HG03442 (cell line): Measurements from ENCODE around the gene ERC1.

ENCODE experiments used
- ATAC-seq: cut with Tn5 transposase; IDR thresholded peaks from one replicate; pipeline ENCODE4 v1.9.1; 2021; ENCODE audit warnings: mild to moderate bottlenecking, moderate library complexity; ENCODE audit not compliant: unreplicated experiment

The ERC1 gene

DNA sequence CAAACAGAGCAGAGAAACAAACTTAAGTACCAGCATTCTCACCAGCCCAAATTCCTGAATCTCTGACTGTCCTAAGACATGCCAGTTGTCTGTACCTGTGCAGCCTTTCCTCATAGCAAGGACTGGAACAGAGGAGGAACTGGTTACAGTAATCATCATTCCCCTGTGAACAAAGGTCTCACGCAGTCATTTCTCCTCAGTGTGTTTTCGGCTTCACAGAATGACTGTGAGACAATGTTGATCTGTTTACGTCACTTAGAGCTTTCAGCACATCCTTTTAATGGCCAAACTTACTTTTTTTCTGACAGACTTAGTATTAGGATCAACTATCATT is 434.3 kb downstream of the ERC1 start:
- ATAC-seq: no peak

DNA sequence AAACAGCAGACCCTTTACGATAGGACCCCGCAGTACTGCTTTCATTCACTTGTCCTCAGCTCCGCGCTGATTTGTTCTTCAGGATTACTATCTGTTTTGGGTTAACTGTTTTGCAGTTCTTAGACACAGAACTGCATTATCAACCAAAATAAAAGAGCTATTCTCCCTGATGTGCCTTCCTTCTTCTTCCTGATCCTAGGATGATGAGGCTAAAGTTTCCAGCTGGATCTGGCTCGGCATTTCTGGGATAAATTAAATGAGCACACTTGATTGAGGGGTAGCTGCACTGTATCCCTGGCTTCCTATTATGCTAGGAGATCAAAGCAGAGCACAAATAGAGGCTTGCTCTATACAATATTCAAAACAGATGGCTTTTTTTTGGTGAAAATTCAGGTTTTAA is 437.6 kb downstream of the ERC1 start:
- no peak for ATAC-seq

DNA sequence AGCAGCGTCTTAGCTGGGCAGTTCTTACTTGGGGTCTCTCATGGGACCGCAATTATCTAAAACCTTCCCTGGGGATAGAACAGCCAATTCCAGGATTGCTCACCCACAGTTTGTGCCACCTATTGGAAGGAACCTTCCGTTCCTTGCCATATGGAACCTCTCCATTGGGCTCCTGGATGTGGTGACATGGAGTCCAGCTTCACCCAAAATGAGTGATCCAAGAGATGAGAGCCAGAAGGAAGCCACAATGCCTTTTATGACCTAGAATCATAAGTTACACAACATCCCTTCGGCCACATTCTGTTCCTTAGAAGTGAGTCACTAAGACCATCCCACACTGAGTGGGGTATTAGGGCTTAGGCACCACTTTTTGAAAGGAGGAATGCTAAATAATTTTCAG is 439.0 kb downstream of the ERC1 start:
- no peak for ATAC-seq

DNA sequence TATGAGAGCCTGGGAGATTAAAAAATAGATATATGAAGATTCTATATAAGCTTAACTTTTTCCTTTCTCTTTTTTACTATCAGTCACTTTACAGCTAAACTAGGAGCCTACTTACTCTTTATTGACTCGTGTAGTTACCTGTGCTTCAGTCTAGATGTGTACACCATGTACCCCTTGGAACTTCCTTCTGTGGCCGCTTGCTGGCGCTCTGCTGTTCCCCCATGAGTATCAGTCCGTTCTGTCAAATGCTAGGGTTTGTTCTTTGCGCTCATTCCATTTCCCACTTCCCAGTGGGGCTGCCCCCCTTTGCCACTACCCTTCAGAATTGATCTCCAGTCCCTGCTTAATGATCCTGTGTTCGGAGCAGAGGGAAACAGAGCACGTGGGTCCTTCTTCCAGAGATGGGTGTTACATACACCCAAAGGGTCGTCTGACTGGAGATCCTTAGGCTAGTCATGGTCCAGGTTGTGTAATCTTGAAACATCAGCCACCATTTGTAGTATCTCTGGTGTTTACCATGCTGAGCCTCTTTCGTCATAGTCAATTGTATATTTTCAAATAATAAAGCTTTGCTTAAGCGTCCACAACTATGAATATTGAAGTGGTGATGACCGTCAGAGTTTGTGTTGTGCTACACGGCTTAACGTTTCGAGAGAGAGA is 443.4 kb downstream of the ERC1 start:
- ATAC-seq: no peak

DNA sequence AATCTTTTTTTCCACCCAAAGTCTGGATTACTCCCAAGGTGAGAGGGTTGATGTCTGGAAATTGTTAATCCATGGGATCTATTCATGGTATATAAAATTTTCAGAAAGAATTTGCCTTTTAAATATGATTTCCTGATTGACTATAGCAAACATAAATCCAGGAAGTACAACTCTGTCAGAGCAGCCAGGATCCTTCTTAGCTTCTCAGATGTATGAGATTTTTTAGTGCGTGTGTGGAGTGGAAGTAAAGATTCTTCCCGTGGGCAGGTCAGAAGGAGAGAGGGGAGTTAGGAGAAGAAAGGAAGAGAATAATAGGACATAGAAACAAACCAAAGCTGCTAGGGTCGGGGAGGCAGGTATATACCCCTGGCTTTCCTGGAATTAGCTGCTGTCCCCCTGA is 444.0 kb downstream of the ERC1 start:
- no peak for ATAC-seq

DNA sequence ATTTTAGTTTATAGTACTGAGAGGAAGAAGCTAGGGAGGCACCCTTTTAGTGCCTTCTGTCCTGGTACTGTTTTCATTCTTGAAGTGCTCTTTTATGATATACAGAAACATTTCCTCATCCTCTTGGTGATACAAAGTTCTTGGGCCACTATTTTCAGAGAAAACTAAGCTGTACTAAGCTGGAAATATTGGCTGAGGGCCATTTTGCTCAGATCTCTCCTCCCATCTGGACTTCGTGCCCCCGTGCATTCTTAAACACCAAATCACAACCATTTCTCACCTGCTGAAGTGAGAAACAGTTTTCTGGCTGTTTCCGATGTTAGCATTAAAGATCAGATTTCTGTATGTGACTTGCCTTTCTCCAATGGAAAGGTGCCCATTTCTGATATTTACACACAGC is 444.4 kb downstream of the ERC1 start:
- no peak for ATAC-seq

DNA sequence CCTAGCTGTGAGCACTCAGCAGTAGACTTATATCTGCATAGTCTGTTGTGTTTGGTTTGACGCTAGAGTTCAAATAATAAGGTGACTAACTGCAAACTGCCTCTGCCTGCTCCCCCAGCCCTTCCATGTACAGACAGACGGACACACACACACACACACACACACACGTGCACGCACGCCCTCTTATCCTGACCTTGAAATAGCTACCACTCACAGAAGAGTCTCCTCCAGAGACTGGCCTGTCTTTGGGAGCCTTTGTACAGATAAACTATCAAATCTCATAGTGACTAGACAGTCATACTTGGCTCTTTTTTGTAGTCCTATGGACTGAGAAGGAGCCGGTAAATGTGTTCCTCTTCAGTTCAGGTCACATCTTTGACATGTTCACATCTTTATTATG is 445.0 kb downstream of the ERC1 start:
- ATAC-seq: no peak

DNA sequence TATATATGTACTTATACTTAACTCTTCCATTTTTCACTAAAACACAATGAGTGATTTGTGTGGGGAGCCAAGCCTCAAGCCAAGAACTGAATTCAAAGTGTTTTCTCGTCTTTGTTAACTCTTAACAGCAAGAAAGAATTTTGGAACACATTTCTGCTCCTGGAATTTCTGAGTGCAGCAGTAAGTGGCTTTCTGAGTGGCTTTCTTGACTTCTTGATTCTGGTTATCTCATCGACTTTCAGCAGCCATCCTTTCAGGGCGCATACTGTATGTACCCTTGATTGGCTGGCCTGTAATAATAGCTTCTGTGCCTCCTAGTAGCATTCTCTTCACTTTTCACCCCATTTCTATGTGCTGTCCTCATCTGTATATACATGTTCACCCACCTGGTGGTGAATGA is 446.0 kb downstream of the ERC1 start:
- ATAC-seq: no peak

DNA sequence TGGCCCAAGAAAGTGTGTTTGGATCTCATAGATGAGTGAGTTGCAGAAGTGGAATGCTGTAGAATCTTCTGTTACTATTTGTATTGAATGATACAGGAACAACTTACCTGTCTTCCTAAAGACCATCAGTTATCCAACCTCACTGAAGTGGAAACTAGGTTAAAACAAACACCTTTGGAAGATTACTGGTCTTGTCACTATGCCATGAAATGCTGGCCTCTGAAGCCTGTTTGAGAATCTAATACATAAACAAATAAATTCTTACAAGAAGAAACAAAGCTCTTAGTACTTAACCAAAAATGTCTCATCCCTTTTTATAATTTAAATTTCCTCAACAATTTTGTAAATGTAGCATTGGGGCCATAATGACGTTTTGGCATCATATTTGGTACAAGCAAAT is 448.2 kb downstream of the ERC1 start:
- no peak for ATAC-seq

DNA sequence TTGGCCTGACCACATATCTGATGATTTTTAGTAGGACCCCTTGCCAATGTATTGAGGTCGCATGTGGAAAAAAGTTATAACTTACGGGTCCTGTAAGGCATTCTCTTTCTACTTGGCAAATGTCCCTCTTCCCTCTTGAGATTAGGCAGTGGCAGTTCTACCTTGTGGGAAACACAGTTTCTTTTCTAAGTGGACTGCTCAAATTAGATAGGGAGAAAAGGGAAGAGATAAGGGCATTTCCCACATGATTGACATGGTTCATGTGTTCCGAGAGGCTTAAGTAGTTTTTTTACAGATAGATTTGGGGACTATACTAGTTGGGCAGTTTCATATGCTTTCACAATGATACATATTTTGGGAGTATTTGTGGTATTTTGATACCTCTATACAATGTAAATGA is 448.7 kb downstream of the ERC1 start:
- ATAC-seq: no peak

DNA sequence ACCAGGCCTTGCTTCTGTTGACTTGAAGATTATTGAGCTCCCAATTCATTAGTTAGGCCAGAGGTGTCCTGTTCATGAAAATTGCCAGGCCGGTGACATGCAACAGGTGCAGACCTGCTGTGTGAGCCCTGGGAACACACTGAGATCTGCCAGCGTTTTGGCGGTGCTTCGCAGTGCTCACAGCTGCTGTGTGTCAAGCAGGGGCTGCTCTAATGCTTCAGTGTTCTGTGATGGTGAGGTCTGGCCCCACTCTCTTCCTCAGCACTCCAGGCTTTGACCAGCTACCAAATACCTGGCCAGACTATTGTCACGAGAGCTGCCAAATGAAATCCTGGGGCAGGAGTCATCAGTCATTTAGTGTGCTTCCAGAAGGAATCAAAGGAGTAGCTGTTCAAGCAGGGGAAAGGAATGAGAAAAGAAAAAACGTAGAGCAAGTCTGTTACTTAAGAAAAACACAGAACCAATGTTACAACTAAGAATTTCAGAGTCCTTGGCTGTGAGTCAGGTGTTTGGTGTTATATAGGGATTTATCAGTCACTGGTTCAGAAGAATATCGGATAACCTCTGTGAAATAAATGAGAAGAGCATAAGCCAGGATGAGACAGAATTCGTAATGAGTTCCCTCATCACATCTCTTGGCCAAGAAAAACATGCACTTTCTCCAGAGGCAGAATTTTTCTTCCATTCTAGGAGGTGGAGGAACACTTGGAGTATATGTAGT is 452.6 kb downstream of the ERC1 start:
- no peak for ATAC-seq

DNA sequence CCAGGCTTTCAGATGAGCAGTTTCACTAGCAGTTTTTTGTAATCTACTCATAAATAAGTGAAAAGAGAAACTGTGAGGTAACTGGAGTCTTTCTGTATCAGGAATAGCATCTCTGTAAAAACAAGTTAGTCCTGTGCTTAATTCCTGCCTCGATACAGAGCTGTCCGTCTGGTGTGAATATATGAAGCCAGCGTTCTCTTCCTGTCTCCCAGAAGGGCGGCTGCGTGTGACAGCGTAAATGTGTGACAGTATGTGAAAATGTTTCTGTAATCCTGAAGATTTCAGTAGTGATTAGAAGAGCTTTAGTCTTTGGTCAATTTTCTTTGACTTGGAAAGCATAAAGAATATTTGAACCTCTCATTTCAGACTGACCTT is 453.1 kb downstream of the ERC1 start:
- ATAC-seq: no peak

DNA sequence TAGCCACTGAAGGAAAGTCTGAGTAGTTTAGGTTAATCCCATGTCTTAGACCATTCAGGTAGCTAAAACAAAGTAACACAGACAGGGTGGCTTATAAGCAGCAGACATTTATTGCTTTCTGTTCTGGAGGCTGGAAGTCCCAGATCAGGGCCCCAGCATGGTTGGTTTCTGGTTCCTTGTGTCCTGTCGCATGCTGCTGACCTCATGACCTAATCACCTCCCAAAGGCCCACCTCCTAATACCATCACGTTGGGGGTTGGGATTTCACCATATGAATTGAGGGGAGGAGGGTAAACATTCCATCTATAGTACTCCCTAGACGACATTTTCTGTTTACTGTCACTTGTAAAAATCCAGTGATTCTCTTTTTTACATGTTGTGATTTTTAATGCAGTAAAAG is 454.8 kb downstream of the ERC1 start:
- ATAC-seq: no peak

DNA sequence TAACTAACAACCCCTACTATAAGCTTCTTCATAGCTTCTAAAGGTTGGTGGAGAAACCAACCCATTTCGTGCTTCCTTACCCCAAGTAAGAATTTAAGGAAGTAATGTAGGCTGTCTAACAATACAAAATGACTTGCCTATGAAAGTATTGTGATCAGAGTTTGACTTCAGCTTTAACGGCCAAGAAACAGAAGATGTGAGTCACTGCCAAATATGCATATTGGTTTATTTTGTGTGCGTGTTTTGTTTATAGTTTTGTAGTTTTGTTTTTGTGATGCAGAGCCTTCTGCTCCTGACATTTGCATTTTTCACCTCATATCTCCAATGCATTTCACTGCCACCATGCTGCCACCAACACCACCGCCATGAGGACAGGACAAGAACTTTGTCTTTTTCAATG is 457.3 kb downstream of the ERC1 start:
- no peak for ATAC-seq

DNA sequence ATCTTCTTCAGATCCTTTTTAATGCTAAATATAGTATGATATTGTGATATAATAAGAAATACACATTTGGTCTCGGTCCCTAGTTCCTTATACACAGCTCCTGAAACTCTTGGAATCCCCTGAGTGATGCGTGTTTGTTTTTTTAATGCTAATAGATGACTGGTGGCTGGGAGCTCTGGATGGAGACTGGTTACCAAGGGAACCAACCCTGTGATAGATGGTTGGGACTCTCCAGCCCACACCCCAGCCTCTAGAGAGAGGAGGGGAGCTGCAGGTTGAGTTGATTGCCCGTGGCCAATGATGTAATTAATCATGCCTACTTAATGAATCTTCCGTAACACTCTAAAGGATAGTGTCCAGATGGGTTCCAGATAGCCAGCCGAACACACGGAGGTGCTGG is 462.8 kb downstream of the ERC1 start:
- no peak for ATAC-seq

DNA sequence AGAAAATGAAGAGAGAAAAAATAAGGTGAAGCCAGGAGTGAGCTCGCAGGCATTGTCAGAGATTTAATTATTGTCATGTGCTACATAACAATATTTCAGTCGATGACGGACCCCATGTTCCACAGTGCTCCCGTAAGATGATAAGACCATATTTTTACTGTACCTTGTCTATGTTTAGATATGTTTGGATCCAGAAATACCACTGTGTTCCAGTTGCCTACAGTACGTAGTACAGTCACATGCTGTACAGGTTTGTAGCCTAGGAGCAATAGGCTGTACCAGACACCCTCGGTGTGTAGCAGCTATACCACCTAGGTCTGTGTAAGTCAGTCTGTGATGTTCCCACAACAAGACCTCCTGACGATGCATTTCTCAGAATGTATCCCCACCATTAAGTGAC is 465.9 kb downstream of the ERC1 start:
- no peak for ATAC-seq

DNA sequence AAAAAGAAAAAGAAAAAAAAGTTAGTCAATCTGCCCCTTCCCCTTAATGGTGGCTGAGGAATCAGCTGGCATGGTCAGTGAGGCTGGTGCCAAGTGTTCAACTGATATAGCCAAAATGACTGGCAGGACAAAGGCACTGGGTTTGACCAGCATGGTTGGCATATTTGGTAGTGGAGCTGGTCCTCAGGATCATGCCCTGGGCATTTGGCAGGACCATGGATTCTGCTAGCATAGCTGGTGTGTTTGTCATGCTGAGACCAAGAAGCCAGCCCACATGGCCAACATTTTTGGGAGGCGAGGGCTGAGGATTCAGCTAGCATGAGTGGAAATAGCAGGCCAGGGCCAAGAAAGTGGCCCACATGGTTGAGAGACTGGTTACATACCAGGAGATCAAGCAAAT is 466.9 kb downstream of the ERC1 start:
- no peak for ATAC-seq

DNA sequence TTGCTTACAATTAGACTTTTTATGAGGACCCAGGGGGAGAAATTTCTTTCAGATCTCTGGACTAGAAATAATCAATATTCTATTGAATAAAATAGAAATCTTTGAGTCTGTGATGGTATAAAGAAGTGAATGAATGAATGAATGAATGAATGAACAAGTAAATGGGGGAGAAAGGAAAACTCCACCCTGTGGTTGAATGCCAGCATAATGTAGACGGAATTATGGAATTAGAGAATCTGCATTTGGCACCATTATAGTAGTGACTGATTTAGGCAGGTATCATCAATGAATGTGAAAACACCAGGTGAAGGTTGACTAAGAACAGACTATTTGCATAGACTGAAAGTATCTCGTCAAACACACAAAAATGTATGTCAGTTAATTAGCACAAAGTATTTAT is 468.3 kb downstream of the ERC1 start:
- no peak for ATAC-seq

DNA sequence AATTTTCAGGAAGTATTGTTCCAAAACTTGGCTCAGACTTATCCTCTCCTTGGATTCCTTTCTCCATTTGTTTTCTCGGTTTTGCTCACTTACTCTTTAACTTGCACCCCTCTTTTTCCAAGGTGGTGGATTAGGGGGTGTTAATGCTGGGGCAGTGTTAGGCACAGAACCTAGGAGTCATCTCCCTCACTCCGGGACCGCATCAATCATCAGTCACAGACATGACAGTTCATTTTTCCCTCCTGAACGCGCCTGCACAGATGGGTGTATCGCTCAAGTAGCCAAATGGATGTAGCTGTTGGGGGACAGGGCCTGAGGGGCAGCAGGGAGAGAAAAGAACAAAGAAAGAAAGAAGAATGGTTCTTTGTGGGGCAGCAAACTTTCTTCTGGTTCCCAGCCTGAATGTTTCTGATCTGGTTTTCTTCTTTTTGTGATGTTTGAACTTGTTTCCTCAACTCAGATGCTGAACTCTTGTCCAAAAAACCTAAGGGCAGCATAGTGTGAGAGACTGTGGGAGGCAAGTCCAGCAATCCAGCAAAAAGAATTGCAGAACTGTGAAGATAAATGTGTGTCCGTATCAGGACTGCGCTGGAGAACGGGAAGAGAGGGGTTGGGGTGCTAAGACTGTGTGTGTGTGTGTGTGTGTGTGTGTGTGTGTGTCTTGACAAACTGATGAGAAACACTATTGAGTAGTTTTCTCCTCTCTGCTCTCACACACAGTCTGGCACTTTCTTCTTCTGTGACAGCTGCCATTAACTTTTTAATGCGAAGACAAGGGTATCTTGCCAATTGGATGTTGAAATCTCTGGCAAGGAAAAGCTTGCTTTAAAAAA is 472.3 kb downstream of the ERC1 start:
- no peak for ATAC-seq

DNA sequence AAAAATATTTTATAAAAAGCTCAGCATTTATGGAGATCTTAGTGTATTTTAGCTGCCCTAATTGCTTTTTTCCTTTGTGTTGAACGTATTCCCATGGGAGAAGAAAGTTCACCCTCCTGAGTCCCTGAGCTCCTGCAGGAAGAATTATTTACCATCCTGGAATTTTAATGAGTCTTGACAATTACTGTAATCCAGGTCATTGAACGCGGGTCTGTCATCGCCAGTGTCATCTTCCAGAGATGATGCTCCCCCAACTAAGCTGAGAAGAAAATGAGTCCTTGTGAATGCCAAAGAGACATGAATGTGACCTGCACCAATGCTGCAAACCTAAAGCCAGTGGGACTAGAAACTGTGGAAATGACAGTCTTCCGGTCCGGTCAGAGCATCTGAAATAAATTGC is 473.9 kb downstream of the ERC1 start:
- ATAC-seq: no peak

DNA sequence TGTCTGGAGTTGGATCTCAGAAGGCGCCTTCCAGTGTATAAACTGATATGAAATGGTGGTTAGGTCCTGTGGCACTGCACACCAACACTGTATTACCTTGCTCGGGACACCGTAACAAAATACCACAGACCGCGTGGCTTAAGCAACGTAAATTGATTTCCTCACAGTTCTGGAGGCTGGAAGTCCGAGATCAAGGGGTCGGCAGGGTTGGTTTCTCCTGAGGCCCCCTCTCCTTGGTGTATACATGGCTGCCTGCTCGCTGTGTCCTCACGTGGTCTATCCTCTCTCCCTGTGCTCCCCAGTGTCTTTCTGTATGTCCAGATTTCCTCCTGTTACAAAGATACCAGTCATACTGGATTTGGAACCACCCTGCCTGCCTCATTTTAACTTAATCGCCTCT is 475.0 kb downstream of the ERC1 start:
- ATAC-seq: no peak

DNA sequence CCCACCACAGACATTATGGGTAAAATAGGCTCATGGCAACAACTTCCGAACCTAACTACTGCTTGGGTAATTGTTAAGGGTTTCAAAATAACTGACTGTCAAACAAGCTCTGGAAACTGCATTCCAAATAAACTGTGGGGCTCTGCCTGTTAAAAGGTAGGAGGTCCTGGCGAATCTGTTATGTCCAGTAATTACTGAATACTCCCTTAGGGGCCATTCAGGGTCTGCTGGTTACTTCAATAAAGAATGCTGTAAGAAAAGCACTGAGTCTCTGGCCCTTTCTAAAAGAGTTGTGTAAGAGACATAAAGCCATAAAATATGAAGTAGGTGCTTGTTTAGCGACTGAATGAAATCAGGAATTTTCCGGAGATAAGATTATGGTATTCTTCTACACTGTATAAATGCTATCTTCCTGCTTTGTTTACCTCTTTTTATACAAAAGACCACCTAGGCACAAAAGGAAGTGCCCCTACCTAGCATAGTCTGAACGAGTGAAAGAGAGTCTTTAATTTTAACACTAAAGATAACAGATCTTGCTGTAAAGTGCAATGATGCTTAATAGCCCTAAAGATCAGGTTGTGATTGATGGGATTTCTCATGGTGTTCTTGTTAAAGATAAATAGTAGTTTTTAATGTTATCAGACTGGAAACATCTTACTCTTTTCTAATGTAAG is 475.6 kb downstream of the ERC1 start:
- no peak for ATAC-seq
